PC-9 (cell line): ENCODE measurements around the gene TBCK. TPM values are rescaled to one million over a fixed set of nuclear protein-coding genes. Genes with fewer than 3 reads are reported as not detected.

Source experiments
- BruUV-seq: library from RNA; stranded (reverse); fragments of 400-500 nt; replicated peaks from 2 replicates; lab custom pipeline; 2021; lab: Mats Ljungman, UMichigan
- CTCF ChIA-PET: fragments of 300-600 bp; sonication (Branson Sonifier 250); formaldehyde crosslinking; loops from one replicate; lab custom pipeline; 2022; ENCODE audit warnings: antibody characterized with exemption; lab: Charles Lee
- POLR2A ChIA-PET: fragments of 300-600 bp; sonication (Branson Sonifier 250); formaldehyde crosslinking; loops from one replicate; lab custom pipeline; 2022; ENCODE audit warnings: antibody characterized with exemption; ENCODE audit not compliant: unreplicated experiment; lab: Charles Lee
- DNase-seq, 2 experiments: peaks; one replicate each; pipeline versions ENCODE4 v3.0.0 to v3.0.0-alpha.2; 2015 to 2022; ENCODE audit warnings: mixed read lengths in 1 of 2
- H2AFZ ChIP-seq: fragments of 200-600 bp; sonication (generic); 2 replicates; pipeline ENCODE4 v1.8.1; 2017; ENCODE audit warnings: antibody characterized with exemption
- H3F3A ChIP-seq: fragments of 200-600 bp; sonication (generic); 2 replicates; pipeline ENCODE4 v1.8.1; 2017; ENCODE audit warnings: antibody characterized with exemption, mild to moderate bottlenecking, low read depth; ENCODE audit not compliant: insufficient read depth
- H3K27ac ChIP-seq: fragments of 200-600 bp; sonication (generic); 2 replicates; pipeline ENCODE4 v1.6.1; 2016; ENCODE audit warnings: mixed run types
- H3K27me3 ChIP-seq: fragments of 200-600 bp; sonication (generic); 2 replicates; pipeline ENCODE4 v1.6.1; 2016; ENCODE audit warnings: low read depth, mixed run types; ENCODE audit not compliant: insufficient read depth
- H3K36me3 ChIP-seq: fragments of 200-600 bp; sonication (generic); 2 replicates; pipeline ENCODE4 v1.6.1; 2016; ENCODE audit warnings: low read depth, mixed run types
- H3K4me1 ChIP-seq: fragments of 200-600 bp; sonication (generic); replicated peaks from 2 replicates; pipeline ENCODE4 v1.6.1; 2016; ENCODE audit warnings: mixed run types; ENCODE audit not compliant: insufficient read depth
- H3K4me2 ChIP-seq: fragments of 200-600 bp; sonication (generic); 2 replicates; pipeline ENCODE4 v1.6.1; 2017; ENCODE audit warnings: mixed run types
- H3K4me3 ChIP-seq: fragments of 200-600 bp; sonication (generic); 2 replicates; pipeline ENCODE4 v1.6.1; 2016; ENCODE audit warnings: mixed run types
- H3K79me2 ChIP-seq: fragments of 200-600 bp; sonication (generic); 2 replicates; pipeline ENCODE4 v1.6.1; 2017; ENCODE audit warnings: low read depth, mixed run types
- H3K9me2 ChIP-seq: fragments of 200-600 bp; sonication (generic); 2 replicates; pipeline ENCODE4 v1.8.1; 2017; ENCODE audit warnings: mild to moderate bottlenecking; ENCODE audit not compliant: insufficient read depth
- H3K9me3 ChIP-seq: fragments of 200-600 bp; sonication (generic); 2 replicates; pipeline ENCODE4 v1.8.1; 2016; ENCODE audit warnings: low read depth; ENCODE audit not compliant: insufficient read depth
- H4K20me1 ChIP-seq: fragments of 200-600 bp; sonication (generic); 2 replicates; pipeline ENCODE4 v1.8.1; 2017; ENCODE audit not compliant: insufficient read depth
- CTCF ChIP-seq: fragments of 200-600 bp; sonication (generic); conservative IDR thresholded peaks from 2 replicates; pipeline ENCODE4 v1.6.1; 2017; ENCODE audit warnings: mixed run types, antibody characterized with exemption, mild to moderate bottlenecking, moderate library complexity
- EZH2 ChIP-seq: fragments of 200-600 bp; sonication (generic); IDR thresholded peaks from 2 replicates; pipeline ENCODE4 v1.8.0; 2017; ENCODE audit warnings: antibody characterized with exemption, low read depth
- intact Hi-C: fragments of 100-400 bp; cut with micrococcal nuclease; formaldehyde crosslinking; loops from one replicate; pipeline ENCODE4 v1.10.0; 2022; ENCODE audit not compliant: unreplicated experiment
- total RNA-seq: library from RNA; stranded (reverse); gene quantifications from 2 replicates; pipeline ENCODE4 v1.2.3, GENCODE V29; 2021

TBCK gene
- total RNA-seq, 1 experiment from 2014 or later, result 18.7 TPM

GRCh38 chr4:106033469-106033868 lies 282.5 kb downstream of the TBCK start:
- Histone ChIP-seq H3K4me1 (peaks cover 4% of the 10 kb centered on the region; the same call in 1 of the 2 replicates), H2AFZ (no peak overlapping the region), H3K27me3 (no peaks in the 10 kb centered on the region), H3K27ac (no peak overlapping the region), H3K79me2 (no peaks in the 10 kb centered on the region), H4K20me1 (no peaks in the 10 kb centered on the region), H3K9me2 (no peaks in the 10 kb centered on the region), H3K36me3 (no peaks in the 10 kb centered on the region), H3K4me3 (no peak overlapping the region), H3K4me2 (no peak overlapping the region), H3K9me3 (no peaks in the 10 kb centered on the region; the same call in 1 of the 2 replicates), H3F3A (no peaks in the 10 kb centered on the region)
- TF ChIP-seq EZH2 (no peak), CTCF (no peak)
- ChIA-PET CTCF (no interaction called here), POLR2A (no interaction called here)
- no TSS peak for BruUV-seq
- DNase-seq, result no peak
- intact Hi-C loops, result no loop called here

- POLR2A ChIA-PET, result no interaction called here
- no peak for DNase-seq
- H3K4me1 ChIP-seq, result peaks cover 3% of the 10 kb centered on the region; the same call in 1 of the 2 replicates
- H3K27ac ChIP-seq, result no peak overlapping the region
- H3K4me3 ChIP-seq, result no peak overlapping the region
- no peaks in the 10 kb centered on the region for H3K9me2 ChIP-seq
- TF ChIP-seq CTCF (no peak), EZH2 (no peak)
- H4K20me1 ChIP-seq, result no peaks in the 10 kb centered on the region
- no peaks in the 10 kb centered on the region for H3F3A ChIP-seq
- H3K9me3 ChIP-seq, result no peaks in the 10 kb centered on the region; the same call in 1 of the 2 replicates
- H3K36me3 ChIP-seq, result no peaks in the 10 kb centered on the region
- no TSS peak for BruUV-seq
- no peak overlapping the region for H2AFZ ChIP-seq
- H3K79me2 ChIP-seq, result no peaks in the 10 kb centered on the region
- H3K4me2 ChIP-seq, result no peak overlapping the region
- H3K27me3 ChIP-seq, result no peaks in the 10 kb centered on the region
- CTCF ChIA-PET, result no interaction called here
- intact Hi-C loops, result no loop called here
These were observed 283.1 kb downstream of the TBCK start for GRCh38 chr4:106032851-106033286.

GRCh38 chr4:106022454-106022853 lies 293.6 kb downstream of the TBCK start:
- no TSS peak for BruUV-seq
- no peak for DNase-seq
- Histone ChIP-seq H3F3A (no peaks in the 10 kb centered on the region), H3K4me3 (no peak overlapping the region), H3K36me3 (no peaks in the 10 kb centered on the region), H3K9me3 (no peaks in the 10 kb centered on the region), H3K4me2 (no peak overlapping the region), H3K27ac (no peak overlapping the region), H3K27me3 (no peaks in the 10 kb centered on the region), H2AFZ (no peak overlapping the region), H3K79me2 (no peaks in the 10 kb centered on the region), H3K9me2 (no peaks in the 10 kb centered on the region), H4K20me1 (no peaks in the 10 kb centered on the region), H3K4me1 (no peaks in the 10 kb centered on the region)
- no peak for TF ChIP-seq EZH2
- no peak for TF ChIP-seq CTCF
- POLR2A ChIA-PET, result no interaction called here
- intact Hi-C loops, result no loop called here
- CTCF ChIA-PET, result no interaction called here
